OCI-LY1 (cell line): ENCODE measurements around the gene GNB5.

ENCODE experiments used
- EZH2 ChIP-seq: fragments of 200-600 bp; sonication (generic), shearing (Covaris generic); IDR thresholded peaks from 2 replicates; pipeline ENCODE4 v1.8.0; 2017; ENCODE audit warnings: borderline replicate concordance, mixed run types, mild to moderate bottlenecking, antibody characterized with exemption, low read length, moderate library complexity, mixed read lengths
- TF ChIP-seq, protein P1 (sequence below): fragments of 200-600 bp; sonication (generic), shearing (Covaris generic); IDR thresholded peaks from 2 replicates; pipeline ENCODE4 v1.5.1; 2017; ENCODE audit warnings: mild to moderate bottlenecking, antibody characterized with exemption, low read length, moderate library complexity, mixed read lengths

DNA sequence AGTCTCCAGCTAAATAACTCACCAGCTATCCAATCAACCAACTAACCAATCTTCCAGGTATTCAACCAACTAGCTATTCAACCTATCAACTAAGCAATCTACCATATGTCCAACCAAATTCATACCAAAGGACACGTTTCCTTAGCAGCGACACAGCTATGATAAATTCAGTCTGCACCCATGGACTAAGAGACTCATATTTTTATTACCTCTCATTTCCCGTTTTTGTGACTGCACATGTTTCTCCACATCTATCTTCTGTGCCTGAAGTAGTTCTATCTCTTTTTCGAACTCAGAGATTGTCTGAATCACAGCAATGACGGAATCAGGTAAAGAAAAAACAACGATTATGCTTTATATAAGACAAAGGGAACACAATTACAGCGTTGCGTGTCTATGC lies 34.0 kb upstream of the GNB5 start:
- TF ChIP-seq, protein P1, sequence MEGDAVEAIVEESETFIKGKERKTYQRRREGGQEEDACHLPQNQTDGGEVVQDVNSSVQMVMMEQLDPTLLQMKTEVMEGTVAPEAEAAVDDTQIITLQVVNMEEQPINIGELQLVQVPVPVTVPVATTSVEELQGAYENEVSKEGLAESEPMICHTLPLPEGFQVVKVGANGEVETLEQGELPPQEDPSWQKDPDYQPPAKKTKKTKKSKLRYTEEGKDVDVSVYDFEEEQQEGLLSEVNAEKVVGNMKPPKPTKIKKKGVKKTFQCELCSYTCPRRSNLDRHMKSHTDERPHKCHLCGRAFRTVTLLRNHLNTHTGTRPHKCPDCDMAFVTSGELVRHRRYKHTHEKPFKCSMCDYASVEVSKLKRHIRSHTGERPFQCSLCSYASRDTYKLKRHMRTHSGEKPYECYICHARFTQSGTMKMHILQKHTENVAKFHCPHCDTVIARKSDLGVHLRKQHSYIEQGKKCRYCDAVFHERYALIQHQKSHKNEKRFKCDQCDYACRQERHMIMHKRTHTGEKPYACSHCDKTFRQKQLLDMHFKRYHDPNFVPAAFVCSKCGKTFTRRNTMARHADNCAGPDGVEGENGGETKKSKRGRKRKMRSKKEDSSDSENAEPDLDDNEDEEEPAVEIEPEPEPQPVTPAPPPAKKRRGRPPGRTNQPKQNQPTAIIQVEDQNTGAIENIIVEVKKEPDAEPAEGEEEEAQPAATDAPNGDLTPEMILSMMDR = no peak
- TF ChIP-seq EZH2 = no peak
